Neuronal stem cell (in vitro differentiated cells): ENCODE data around the gene DPYSL3.

Experiments used
- DNase-seq: peaks from one replicate; pipeline ENCODE4 v3.0.0-alpha.2; 2013; ENCODE audit warnings: low spot score
- H2AFZ ChIP-seq: one replicate; pipeline ENCODE4 v1.6.1; 2013; ENCODE audit warnings: mild to moderate bottlenecking, low read length, inconsistent platforms
- H2AK5ac ChIP-seq: 2 replicates; pipeline ENCODE4 v1.6.1; 2013; ENCODE audit warnings: low read depth, mild to moderate bottlenecking, inconsistent platforms, low read length, moderate library complexity, mixed read lengths
- H2BK120ac ChIP-seq: 2 replicates; pipeline ENCODE4 v1.6.1; 2013; ENCODE audit warnings: low read depth, mild to moderate bottlenecking, inconsistent platforms, low read length, moderate library complexity, mixed read lengths
- H2BK12ac ChIP-seq: one replicate; pipeline ENCODE4 v1.6.1; 2013; ENCODE audit warnings: low read length, inconsistent platforms
- H2BK15ac ChIP-seq: 2 replicates; pipeline ENCODE4 v1.6.1; 2013; ENCODE audit warnings: mild to moderate bottlenecking, low read length, inconsistent platforms, mixed read lengths
- H2BK5ac ChIP-seq: one replicate; pipeline ENCODE4 v1.6.1; 2013; ENCODE audit warnings: inconsistent platforms, mild to moderate bottlenecking, low read length, moderate library complexity
- H3K14ac ChIP-seq: one replicate; pipeline ENCODE4 v1.6.1; 2013; ENCODE audit warnings: low read length, inconsistent platforms
- H3K18ac ChIP-seq: 2 replicates; pipeline ENCODE4 v1.6.1; 2013; ENCODE audit warnings: low read length, inconsistent platforms
- H3K23ac ChIP-seq: 2 replicates; pipeline ENCODE4 v1.6.1; 2013; ENCODE audit warnings: low read depth, mild to moderate bottlenecking, mixed read lengths, low read length, inconsistent platforms; ENCODE audit not compliant: poor library complexity
- H3K27ac ChIP-seq: replicated peaks from 3 replicates; pipeline ENCODE4 v1.5.1; 2013; ENCODE audit warnings: low read length, inconsistent platforms
- H3K27me3 ChIP-seq, 3 experiments: 2 replicates each; pipeline ENCODE4 v1.6.1; 2013; ENCODE audit warnings: low read length in 3 of 3, mild to moderate bottlenecking in 2 of 3, inconsistent platforms in 1 of 3, low read depth in 1 of 3, mixed read lengths in 1 of 3, moderate library complexity in 1 of 3; ENCODE audit not compliant: control insufficient read depth in 3 of 3, insufficient read depth in 3 of 3
- H3K36me3 ChIP-seq, 2 donors: replicated peaks in 1 of 2; 2 replicates each; pipeline ENCODE4 v1.6.1; 2013; ENCODE audit warnings: low read length in 2 of 2; ENCODE audit not compliant: control insufficient read depth in 2 of 2, insufficient read depth in 2 of 2
- H3K4ac ChIP-seq: 2 replicates; pipeline ENCODE4 v1.6.1; 2013; ENCODE audit warnings: inconsistent platforms, mild to moderate bottlenecking, low read length, moderate library complexity
- H3K4me1 ChIP-seq, 2 donors: 1 replicate in 1 of 2; 2 replicates in 1 of 2; pipeline ENCODE4 v1.6.1; 2013; ENCODE audit warnings: low read length in 2 of 2, low read depth in 1 of 2; ENCODE audit not compliant: control insufficient read depth in 2 of 2, insufficient read depth in 1 of 2
- H3K4me2 ChIP-seq: one replicate; pipeline ENCODE4 v1.6.1; 2013; ENCODE audit warnings: mild to moderate bottlenecking, low read length, inconsistent platforms; ENCODE audit not compliant: insufficient read depth, poor library complexity, severe bottlenecking
- H3K4me3 ChIP-seq, 2 donors: 2 replicates each; pipeline ENCODE4 v1.5.1; 2013; ENCODE audit warnings: low read length in 2 of 2, mild to moderate bottlenecking in 2 of 2, inconsistent platforms in 1 of 2, moderate library complexity in 1 of 2
- H3K79me1 ChIP-seq: one replicate; pipeline ENCODE4 v1.6.1; 2013; ENCODE audit warnings: low read depth, mild to moderate bottlenecking, inconsistent platforms, low read length, moderate library complexity
- H3K9ac ChIP-seq: one replicate; pipeline ENCODE4 v1.6.1; 2013; ENCODE audit warnings: mild to moderate bottlenecking, low read depth, low read length, inconsistent platforms; ENCODE audit not compliant: poor library complexity
- H3K9me3 ChIP-seq, 2 donors: replicated peaks in 1 of 2; 2 replicates each; pipeline versions ENCODE3 to v1.6.1; 2013; ENCODE audit warnings: low read length in 2 of 2, mild to moderate bottlenecking in 2 of 2, inconsistent platforms in 1 of 2, low read depth in 1 of 2, mixed read lengths in 1 of 2, moderate library complexity in 1 of 2; ENCODE audit not compliant: control insufficient read depth in 2 of 2, insufficient read depth in 1 of 2
- H4K8ac ChIP-seq: one replicate; pipeline ENCODE4 v1.6.1; 2013; ENCODE audit warnings: low read depth, mild to moderate bottlenecking, inconsistent platforms, low read length, moderate library complexity
- H4K91ac ChIP-seq: one replicate; pipeline ENCODE4 v1.6.1; 2013; ENCODE audit warnings: low read length, low read depth, mild to moderate bottlenecking, inconsistent platforms; ENCODE audit not compliant: poor library complexity
- WGBS, 2 donors: extraction: QIAGEN DNeasy Blood & Tissue Kit; methylation state at CpG; one replicate each; pipeline ENCODE4 v1.1.7; 2013; ENCODE audit warnings: missing lambda C conversion rate in 2 of 2, mixed read lengths in 1 of 2; ENCODE audit not compliant: insufficient read length in 2 of 2, insufficient replicate concordance in 1 of 2; ENCODE audit errors: extremely low coverage in 2 of 2; 5-methylcytosine and 5-hydroxymethylcytosine counted together

DPYSL3 gene

GRCh38 chr5:147436596-147436995 lies 73.3 kb downstream of the DPYSL3 start:
- H3K18ac ChIP-seq = no peak overlapping the region
- H3K27ac ChIP-seq = peak overlapping the region; percentile 63
- no peak for DNase-seq
- H3K79me1 ChIP-seq = no peaks in the 10 kb centered on the region
- H4K8ac ChIP-seq = no peak overlapping the region
- no peak overlapping the region for H2BK15ac ChIP-seq
- H3K4me1 ChIP-seq = peaks cover 12 to 28% of the 10 kb centered on the region in 2 donors
- no peak overlapping the region for H2AK5ac ChIP-seq
- no peak overlapping the region for H4K91ac ChIP-seq
- H2AFZ ChIP-seq = no peak overlapping the region
- H3K4ac ChIP-seq = no peak overlapping the region
- no peak overlapping the region for H2BK12ac ChIP-seq
- H3K9me3 ChIP-seq = peaks cover 0 to 3% of the 10 kb centered on the region in 2 donors
- H3K14ac ChIP-seq = no peak overlapping the region
- H3K36me3 ChIP-seq = peaks cover 0 to 64% of the 10 kb centered on the region in 2 donors
- H3K4me2 ChIP-seq = no peak overlapping the region
- H2BK120ac ChIP-seq = no peak overlapping the region
- no peak overlapping the region for H3K9ac ChIP-seq
- no peak overlapping the region for H3K23ac ChIP-seq
- no peaks in the 10 kb centered on the region for H3K27me3 ChIP-seq
- no CpG with 5 or more reads among the region's 3 CpGs for WGBS, 2 donors
- no peak overlapping the region for H3K4me3 ChIP-seq
- no peak overlapping the region for H2BK5ac ChIP-seq

- WGBS, 2 donors = no CpG with 5 or more reads among the region's 3 CpGs
Measured at GRCh38 chr5:147434049-147434448, 75.8 kb downstream of the DPYSL3 start.

GRCh38 chr5:147432323-147432722 lies 77.5 kb downstream of the DPYSL3 start:
- no peak overlapping the region for H2BK5ac ChIP-seq
- peaks cover 0 to 58% of the 10 kb centered on the region in 2 donors for H3K36me3 ChIP-seq
- peaks cover 7 to 23% of the 10 kb centered on the region in 2 donors for H3K4me1 ChIP-seq
- H2AFZ ChIP-seq = no peak overlapping the region
- H2BK15ac ChIP-seq = no peak overlapping the region
- no peaks in the 10 kb centered on the region for H3K9me3 ChIP-seq
- no peaks in the 10 kb centered on the region for H3K27me3 ChIP-seq
- no peak overlapping the region for H2BK12ac ChIP-seq
- H3K4me2 ChIP-seq = no peak overlapping the region
- no peak overlapping the region for H3K4me3 ChIP-seq
- no peak overlapping the region for H3K18ac ChIP-seq
- no peak overlapping the region for H3K4ac ChIP-seq
- H3K9ac ChIP-seq = no peak overlapping the region
- H4K91ac ChIP-seq = no peak overlapping the region
- H2BK120ac ChIP-seq = no peak overlapping the region
- no peak overlapping the region for H3K23ac ChIP-seq
- no peaks in the 10 kb centered on the region for H3K79me1 ChIP-seq
- no peak overlapping the region for H2AK5ac ChIP-seq
- no peak overlapping the region for H3K27ac ChIP-seq
- H3K14ac ChIP-seq = no peak overlapping the region
- no peak overlapping the region for H4K8ac ChIP-seq
- no CpG with 5 or more reads among the region's 4 CpGs for WGBS, 2 donors
- no peak for DNase-seq

More at GRCh38 chr5:147434049-147434448, 75.8 kb downstream of the DPYSL3 start:
- Histone ChIP-seq H2BK5ac (no peak overlapping the region), H3K27ac (no peak overlapping the region), H3K4me1 (peaks cover 12 to 29% of the 10 kb centered on the region in 2 donors), H3K18ac (no peak overlapping the region), H4K91ac (no peak overlapping the region), H3K4me2 (no peak overlapping the region), H3K14ac (no peak overlapping the region), H3K9ac (no peak overlapping the region), H3K4ac (no peak overlapping the region), H3K27me3 (no peaks in the 10 kb centered on the region), H2BK120ac (no peak overlapping the region), H3K36me3 (peaks cover 0 to 56% of the 10 kb centered on the region in 2 donors), H2AK5ac (no peak overlapping the region), H2BK15ac (no peak overlapping the region), H2BK12ac (no peak overlapping the region), H4K8ac (no peak overlapping the region), H2AFZ (no peak overlapping the region), H3K4me3 (no peak overlapping the region), H3K79me1 (no peaks in the 10 kb centered on the region), H3K23ac (no peak overlapping the region), H3K9me3 (peaks cover 0 to 3% of the 10 kb centered on the region in 2 donors)
- no peak for DNase-seq

GRCh38 chr5:147431586-147431985 lies 78.3 kb downstream of the DPYSL3 start:
- no CpG with 5 or more reads among the region's 3 CpGs for WGBS, 2 donors
- Histone ChIP-seq H3K79me1 (no peaks in the 10 kb centered on the region), H2BK15ac (no peak overlapping the region), H3K9me3 (no peaks in the 10 kb centered on the region), H4K91ac (no peak overlapping the region), H2AK5ac (no peak overlapping the region), H3K27me3 (no peaks in the 10 kb centered on the region), H3K14ac (no peak overlapping the region), H2BK5ac (no peak overlapping the region), H3K4ac (no peak overlapping the region), H3K18ac (no peak overlapping the region), H3K36me3 (peaks cover 0 to 59% of the 10 kb centered on the region in 2 donors), H2BK120ac (no peak overlapping the region), H3K4me2 (no peak overlapping the region), H2AFZ (no peak overlapping the region), H3K4me3 (no peak overlapping the region), H4K8ac (no peak overlapping the region), H3K9ac (no peak overlapping the region), H3K4me1 (peaks cover under 1 to 19% of the 10 kb centered on the region in 2 donors), H3K27ac (no peak overlapping the region), H2BK12ac (no peak overlapping the region), H3K23ac (no peak overlapping the region)
- no peak for DNase-seq
